ENCODE measurements around the gene INPP5D.

The INPP5D gene

GRCh38 chr2:233243348-233243747 lies 183.2 kb downstream of the INPP5D start:
- no peak for DNase-seq (ENCODE audit: low read depth)

GRCh38 chr2:233244818-233245217 lies 184.7 kb downstream of the INPP5D start:
- no peak for DNase-seq (ENCODE audit: low read depth)

GRCh38 chr2:233245406-233245805 lies 185.3 kb downstream of the INPP5D start:
- no peak for DNase-seq (ENCODE audit: low read depth)

GRCh38 chr2:233247116-233247515 lies 187.0 kb downstream of the INPP5D start:
- no peak for DNase-seq (ENCODE audit: low read depth)

GRCh38 chr2:233247744-233248143 lies 187.6 kb downstream of the INPP5D start:
- DNase-seq (ENCODE audit: low read depth), result peak; percentile 29

- no peak for DNase-seq (ENCODE audit: low read depth)
These were observed 188.9 kb downstream of the INPP5D start for GRCh38 chr2:233248999-233249398.

- no peak for DNase-seq (ENCODE audit: low read depth)
These were observed 190.4 kb downstream of the INPP5D start for GRCh38 chr2:233250568-233250967.

GRCh38 chr2:233250985-233251305 lies 190.8 kb downstream of the INPP5D start:
- DNase-seq (ENCODE audit: low read depth), result no peak

GRCh38 chr2:233251306-233252116 lies 191.4 kb downstream of the INPP5D start, which contains the start of gene ATG16L1:
Gene ATG16L1, plus strand, starts transcription at chr2:233251673. Its CDS starts 155 bp downstream, at chr2:233251828.
- DNase-seq (ENCODE audit: low read depth), result peak; percentile 93

GRCh38 chr2:233252227-233252626 lies 192.1 kb downstream of the INPP5D start:
- no peak for DNase-seq (ENCODE audit: low read depth)

- no peak for DNase-seq (ENCODE audit: low read depth)
These were observed 195.0 kb downstream of the INPP5D start for GRCh38 chr2:233255151-233255550.

- no peak for DNase-seq (ENCODE audit: low read depth)
These were observed 195.9 kb downstream of the INPP5D start for GRCh38 chr2:233256048-233256447.

All from activated gamma-delta T cell treated with anti-CD3 and anti-CD28 coated beads, Interleukin-2, amount 50 U/mL, for 16 hours (primary cell).